NCI-H82 (cell line): ENCODE results near the gene APOC1.

Experiments used
- DNase-seq: peaks from one replicate; lab custom pipeline; 2025; lab: John Stamatoyannopoulos, UW

The APOC1 gene

GRCh38 chr19:44955505-44956439 is 41.4 kb downstream of the APOC1 start:
- peak; percentile 25 for DNase-seq

DNA sequence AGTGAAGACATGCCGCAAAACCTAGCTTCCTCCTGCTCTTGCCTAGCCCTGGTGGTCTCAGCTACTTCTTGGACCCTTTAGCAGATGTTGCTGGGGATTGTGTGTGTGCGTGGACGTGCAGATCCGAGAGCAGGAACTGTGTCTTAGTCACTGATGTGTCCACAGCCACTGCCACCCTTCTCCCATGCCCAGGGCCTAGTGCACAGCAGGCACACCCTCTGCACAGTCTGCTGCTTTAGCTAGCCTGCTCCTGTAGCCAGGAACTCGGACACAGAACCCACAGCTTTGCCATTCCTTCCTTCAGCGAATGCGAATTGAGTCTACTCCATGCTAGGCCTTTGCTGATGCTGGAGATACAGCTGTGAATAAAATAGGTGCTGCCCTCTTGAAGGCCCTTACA is 43.1 kb downstream of the APOC1 start:
- DNase-seq = no peak

DNA sequence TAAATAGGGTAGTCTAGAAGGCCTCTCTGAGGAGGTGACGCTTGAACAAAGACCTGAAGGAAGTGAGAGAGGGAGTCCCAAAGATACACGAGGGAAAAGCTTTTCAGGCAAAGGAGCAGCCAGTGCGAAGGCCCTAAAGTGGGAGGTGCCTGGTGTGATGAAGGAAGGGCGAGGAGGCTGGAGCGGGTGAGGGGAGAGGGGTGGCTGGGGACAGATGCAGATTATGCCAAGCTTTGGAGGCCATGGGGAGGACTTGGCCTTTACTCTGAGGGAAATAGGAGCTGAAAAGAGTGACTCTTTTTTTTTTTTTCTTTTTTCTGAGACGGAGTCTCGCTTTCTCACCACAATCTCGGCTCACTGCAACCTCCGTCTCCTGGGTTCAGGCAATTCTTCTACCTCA is 43.7 kb downstream of the APOC1 start:
- no peak for DNase-seq

GRCh38 chr19:44959691-44960090 is 45.3 kb downstream of the APOC1 start:
- DNase-seq = no peak

GRCh38 chr19:44960906-44961728 is 46.7 kb downstream of the APOC1 start:
- DNase-seq = no peak

GRCh38 chr19:44961821-44962220 is 47.4 kb downstream of the APOC1 start:
- DNase-seq = no peak

- DNase-seq = no peak
Measured at GRCh38 chr19:44968118-44968517, 53.7 kb downstream of the APOC1 start.

DNA sequence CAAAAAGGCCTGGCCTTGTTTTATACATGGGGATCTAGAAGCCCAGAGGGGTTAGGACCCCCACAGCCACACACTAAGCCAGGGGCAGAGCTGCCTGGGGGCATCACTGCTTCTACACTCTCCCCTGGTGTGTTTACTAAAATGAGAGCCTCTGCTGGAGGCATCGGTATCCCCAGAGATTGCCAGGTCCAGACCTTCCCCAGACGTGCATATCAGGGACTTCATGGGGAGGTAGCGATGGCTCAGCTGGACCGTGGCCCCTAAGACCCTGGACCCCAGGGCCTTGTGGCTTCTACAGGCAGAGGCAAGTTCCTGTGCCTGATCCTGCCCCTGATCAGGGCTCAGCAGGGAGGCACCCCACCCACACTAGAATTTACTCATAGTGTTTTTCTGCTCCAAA is 54.3 kb downstream of the APOC1 start:
- no peak for DNase-seq
